Neural cell (in vitro differentiated cells): ENCODE results near the gene ZFP36.
"Not testable (repeated sequence)": the region's sequence is repeated elsewhere in the genome, so short reads cannot be mapped to it uniquely, and the experiment has no call there.

Experiments
- EP300 ChIP-seq: fragments of 450-650 bp; conservative IDR thresholded peaks from 2 replicates; pipeline ENCODE4 v1.6.1; 2014; ENCODE audit warnings: antibody characterized with exemption, mild to moderate bottlenecking, moderate library complexity; ENCODE audit not compliant: poor library complexity, severe bottlenecking
- EZH2 ChIP-seq: fragments of 200-600, 300-800 bp; shearing (Covaris generic), sonication (generic); IDR thresholded peaks from 2 replicates; pipeline ENCODE4 v1.6.1; 2014; ENCODE audit warnings: antibody characterized with exemption, low read length, borderline replicate concordance, mild to moderate bottlenecking; ENCODE audit not compliant: insufficient read depth, poor library complexity, severe bottlenecking
- POLR2AphosphoS5 ChIP-seq: IDR thresholded peaks from 2 replicates; pipeline ENCODE4 v1.6.1; 2012
- RAD21 ChIP-seq: fragments of 450-650 bp; conservative IDR thresholded peaks from 2 replicates; pipeline ENCODE4 v1.6.1; 2014; ENCODE audit warnings: antibody characterized with exemption, mild to moderate bottlenecking, moderate library complexity
- REST ChIP-seq: IDR thresholded peaks from 2 replicates; pipeline ENCODE4 v1.6.1; 2012; ENCODE audit warnings: borderline replicate concordance
- SMC3 ChIP-seq: fragments of 450-650 bp; conservative IDR thresholded peaks from 2 replicates; pipeline ENCODE4 v1.6.1; 2014; ENCODE audit warnings: antibody characterized with exemption, mild to moderate bottlenecking, moderate library complexity; ENCODE audit not compliant: poor library complexity
- TAF1 ChIP-seq: IDR thresholded peaks from 2 replicates; pipeline ENCODE4 v1.6.1; 2012; ENCODE audit warnings: low read depth
- TF ChIP-seq, protein P1 (sequence below): fragments of 450-650 bp; IDR thresholded peaks from 2 replicates; pipeline ENCODE4 v1.5.1; 2014; ENCODE audit warnings: antibody characterized with exemption, mild to moderate bottlenecking, moderate library complexity; ENCODE audit not compliant: poor library complexity, severe bottlenecking

DNA sequence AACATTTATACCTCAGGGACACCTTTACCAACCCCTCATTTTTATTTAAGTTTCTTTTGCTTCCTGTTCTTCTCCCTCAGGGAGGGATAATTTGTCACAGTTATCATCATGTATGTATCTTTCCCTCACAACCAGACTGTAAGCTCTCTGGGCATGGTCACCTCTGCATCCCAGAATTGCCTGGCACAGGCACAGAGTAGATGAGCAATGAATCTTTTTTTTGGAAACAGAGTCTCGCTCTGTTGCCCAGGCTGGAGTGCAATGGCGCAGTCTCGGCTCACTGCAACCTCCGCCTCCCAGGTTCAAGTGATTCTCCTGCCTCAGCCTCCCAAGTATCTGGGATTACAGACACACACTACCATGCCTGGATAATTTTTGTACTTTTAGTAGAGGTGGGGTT lies 27.3 kb upstream of the ZFP36 start:
- TF ChIP-seq, protein P1, sequence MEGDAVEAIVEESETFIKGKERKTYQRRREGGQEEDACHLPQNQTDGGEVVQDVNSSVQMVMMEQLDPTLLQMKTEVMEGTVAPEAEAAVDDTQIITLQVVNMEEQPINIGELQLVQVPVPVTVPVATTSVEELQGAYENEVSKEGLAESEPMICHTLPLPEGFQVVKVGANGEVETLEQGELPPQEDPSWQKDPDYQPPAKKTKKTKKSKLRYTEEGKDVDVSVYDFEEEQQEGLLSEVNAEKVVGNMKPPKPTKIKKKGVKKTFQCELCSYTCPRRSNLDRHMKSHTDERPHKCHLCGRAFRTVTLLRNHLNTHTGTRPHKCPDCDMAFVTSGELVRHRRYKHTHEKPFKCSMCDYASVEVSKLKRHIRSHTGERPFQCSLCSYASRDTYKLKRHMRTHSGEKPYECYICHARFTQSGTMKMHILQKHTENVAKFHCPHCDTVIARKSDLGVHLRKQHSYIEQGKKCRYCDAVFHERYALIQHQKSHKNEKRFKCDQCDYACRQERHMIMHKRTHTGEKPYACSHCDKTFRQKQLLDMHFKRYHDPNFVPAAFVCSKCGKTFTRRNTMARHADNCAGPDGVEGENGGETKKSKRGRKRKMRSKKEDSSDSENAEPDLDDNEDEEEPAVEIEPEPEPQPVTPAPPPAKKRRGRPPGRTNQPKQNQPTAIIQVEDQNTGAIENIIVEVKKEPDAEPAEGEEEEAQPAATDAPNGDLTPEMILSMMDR: not testable (repeated sequence)
- TF ChIP-seq EP300, SMC3, EZH2, REST, POLR2AphosphoS5, TAF1, RAD21: not testable (repeated sequence)
